Endothelial cell of umbilical vein (primary cell): ENCODE measurements around the gene MAF.

Experiments used
- GATA2 ChIP-seq: IDR thresholded peaks from 2 replicates; pipeline ENCODE4 v1.7.0; 2011; ENCODE audit warnings: low read depth, mild to moderate bottlenecking, moderate library complexity, mixed read lengths, low read length; ENCODE audit not compliant: insufficient read length, insufficient read depth
- POLR2A ChIP-seq: IDR thresholded peaks from 2 replicates; pipeline ENCODE4 v1.6.1; 2012; ENCODE audit warnings: low read depth, mild to moderate bottlenecking, control low read depth, low read length
- TF ChIP-seq, protein P1 (sequence below), 2 donors: IDR thresholded peaks; 1 replicate in 1 of 2; 2 replicates in 1 of 2; pipeline ENCODE4 v1.5.1; 2011; ENCODE audit warnings: low read length in 2 of 2, mild to moderate bottlenecking in 2 of 2, moderate library complexity in 2 of 2, control low read depth in 1 of 2, inconsistent platforms in 1 of 2, low read depth in 1 of 2; ENCODE audit not compliant: insufficient read depth in 1 of 2; ENCODE audit errors: extremely low read depth in 1 of 2

DNA sequence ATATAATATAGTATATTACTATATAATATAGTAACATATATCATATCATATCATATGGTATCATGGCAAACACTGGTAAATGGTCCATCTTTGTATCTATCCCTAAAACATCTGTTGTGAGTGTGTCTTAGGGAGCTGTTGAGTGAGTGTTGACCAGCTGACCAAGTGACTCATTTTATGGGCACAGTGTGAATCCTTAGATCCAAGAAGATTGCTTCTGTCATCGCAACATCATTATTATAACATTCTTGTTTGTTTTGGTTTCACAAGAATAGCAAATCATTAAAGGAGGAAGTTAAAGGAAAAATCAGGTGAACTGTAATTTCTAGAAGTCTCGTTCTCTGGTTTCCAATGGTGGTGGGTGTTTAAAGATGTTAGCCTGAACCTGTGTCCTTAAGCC is 11.7 kb upstream of the MAF start:
- TF ChIP-seq GATA2 (no peak), POLR2A (no peak)
- TF ChIP-seq, protein P1, sequence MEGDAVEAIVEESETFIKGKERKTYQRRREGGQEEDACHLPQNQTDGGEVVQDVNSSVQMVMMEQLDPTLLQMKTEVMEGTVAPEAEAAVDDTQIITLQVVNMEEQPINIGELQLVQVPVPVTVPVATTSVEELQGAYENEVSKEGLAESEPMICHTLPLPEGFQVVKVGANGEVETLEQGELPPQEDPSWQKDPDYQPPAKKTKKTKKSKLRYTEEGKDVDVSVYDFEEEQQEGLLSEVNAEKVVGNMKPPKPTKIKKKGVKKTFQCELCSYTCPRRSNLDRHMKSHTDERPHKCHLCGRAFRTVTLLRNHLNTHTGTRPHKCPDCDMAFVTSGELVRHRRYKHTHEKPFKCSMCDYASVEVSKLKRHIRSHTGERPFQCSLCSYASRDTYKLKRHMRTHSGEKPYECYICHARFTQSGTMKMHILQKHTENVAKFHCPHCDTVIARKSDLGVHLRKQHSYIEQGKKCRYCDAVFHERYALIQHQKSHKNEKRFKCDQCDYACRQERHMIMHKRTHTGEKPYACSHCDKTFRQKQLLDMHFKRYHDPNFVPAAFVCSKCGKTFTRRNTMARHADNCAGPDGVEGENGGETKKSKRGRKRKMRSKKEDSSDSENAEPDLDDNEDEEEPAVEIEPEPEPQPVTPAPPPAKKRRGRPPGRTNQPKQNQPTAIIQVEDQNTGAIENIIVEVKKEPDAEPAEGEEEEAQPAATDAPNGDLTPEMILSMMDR (IDR thresholded peaks at IDR 0.05; ENCODE audit: extremely low read depth in 1 of 2, insufficient read depth in 1 of 2, low read depth in 1 of 2, low read length in 2 of 2): no peak
